Activated CD8-positive, alpha-beta memory T cell treated with anti-CD3 and anti-CD28 coated beads for 24 hours (primary cell): ENCODE data around the gene CTNNA3.

ENCODE experiments used
- DNase-seq: peaks from one replicate; pipeline ENCODE4 v3.0.0-alpha.2; 2020

The CTNNA3 gene

GRCh38 chr10:65893676-65894075 lies 1802.3 kb downstream of the CTNNA3 start:
- DNase-seq, result no peak

- no peak for DNase-seq
Observed at GRCh38 chr10:65892284-65892683, 1803.7 kb downstream of the CTNNA3 start.

GRCh38 chr10:65891073-65891981 lies 1804.7 kb downstream of the CTNNA3 start:
- no peak for DNase-seq

- no peak for DNase-seq
Observed at GRCh38 chr10:65864529-65864928, 1831.5 kb downstream of the CTNNA3 start.

GRCh38 chr10:65864036-65864435 lies 1832.0 kb downstream of the CTNNA3 start:
- no peak for DNase-seq
